Inflammatory macrophage treated with lipopolysaccharide for 1 hour (primary cell): ENCODE results near the gene IQSEC3.
"Not testable (repeated sequence)": the region's sequence is repeated elsewhere in the genome, so short reads cannot be mapped to it uniquely, and the experiment has no call there.

Source experiments
- DNase-seq, 2 donors: peaks; one replicate each; pipeline ENCODE4 v3.0.0-alpha.2; 2020 to 2022

Gene IQSEC3

GRCh38 chr12:52902-53734 is 13.4 kb upstream of the IQSEC3 start:
- DNase-seq, result not testable (repeated sequence)

- no peak for DNase-seq
Measured at GRCh38 chr12:53735-54730, 12.5 kb upstream of the IQSEC3 start.

- no peak for DNase-seq
Measured at GRCh38 chr12:54750-55535, 11.6 kb upstream of the IQSEC3 start.

- no peak for DNase-seq
Measured at GRCh38 chr12:56683-57346, 9.8 kb upstream of the IQSEC3 start.

DNA sequence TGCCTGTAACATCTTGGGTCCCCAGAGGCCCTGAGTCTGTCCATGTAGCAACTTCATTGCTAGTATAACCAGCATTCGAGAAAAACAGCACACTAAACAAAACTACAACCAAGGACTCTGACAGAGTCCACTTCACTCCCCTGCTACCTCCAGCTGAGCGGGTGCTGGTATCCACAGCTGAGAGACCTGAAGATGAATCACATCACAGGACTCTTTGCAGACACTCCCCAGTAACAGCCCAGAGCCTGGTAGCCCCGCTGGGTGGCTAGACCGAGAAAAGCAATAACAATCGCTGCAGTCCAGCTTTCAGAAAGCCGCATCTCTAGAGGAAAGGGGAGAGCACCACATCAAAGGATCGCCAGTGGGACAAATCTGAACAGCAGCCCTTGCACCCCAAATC is 9.0 kb upstream of the IQSEC3 start:
- no peak for DNase-seq

DNA sequence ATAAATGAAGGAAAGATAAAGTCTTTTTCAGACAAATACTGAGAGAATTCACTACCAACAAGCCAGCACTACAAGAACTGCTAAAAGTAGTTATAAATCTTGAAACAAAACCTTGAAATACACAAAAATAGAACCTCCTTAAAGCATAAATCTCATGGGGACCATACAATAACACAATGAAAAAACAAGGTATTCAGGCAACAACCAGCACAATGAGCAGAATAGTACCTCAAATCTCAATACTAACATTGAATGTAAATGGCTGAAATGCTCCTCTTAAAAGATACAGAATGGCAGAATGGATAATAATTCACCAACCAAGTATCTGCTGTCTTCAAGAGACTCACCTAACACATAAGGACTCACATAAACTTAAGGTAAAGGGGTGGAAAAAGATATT is 7.7 kb upstream of the IQSEC3 start:
- DNase-seq, result no peak

DNA sequence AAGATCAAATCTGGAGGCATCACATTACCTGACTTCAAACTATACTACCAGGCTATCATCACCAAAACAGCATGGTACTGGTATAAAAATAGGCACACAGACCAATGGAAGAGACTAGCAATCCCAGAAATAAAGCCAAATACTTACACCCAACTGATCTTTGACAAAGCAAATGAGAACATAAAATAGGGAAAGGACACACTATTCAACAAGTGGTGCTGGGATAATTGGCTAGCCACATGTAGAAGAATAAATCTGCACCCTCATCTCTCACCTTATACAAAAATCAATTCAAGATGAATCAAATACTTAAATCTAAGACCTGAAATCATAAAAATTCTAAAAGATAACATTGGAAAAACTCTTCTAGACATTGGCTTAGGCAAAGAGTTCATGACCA is 4.7 kb upstream of the IQSEC3 start:
- not testable (repeated sequence) for DNase-seq

DNA sequence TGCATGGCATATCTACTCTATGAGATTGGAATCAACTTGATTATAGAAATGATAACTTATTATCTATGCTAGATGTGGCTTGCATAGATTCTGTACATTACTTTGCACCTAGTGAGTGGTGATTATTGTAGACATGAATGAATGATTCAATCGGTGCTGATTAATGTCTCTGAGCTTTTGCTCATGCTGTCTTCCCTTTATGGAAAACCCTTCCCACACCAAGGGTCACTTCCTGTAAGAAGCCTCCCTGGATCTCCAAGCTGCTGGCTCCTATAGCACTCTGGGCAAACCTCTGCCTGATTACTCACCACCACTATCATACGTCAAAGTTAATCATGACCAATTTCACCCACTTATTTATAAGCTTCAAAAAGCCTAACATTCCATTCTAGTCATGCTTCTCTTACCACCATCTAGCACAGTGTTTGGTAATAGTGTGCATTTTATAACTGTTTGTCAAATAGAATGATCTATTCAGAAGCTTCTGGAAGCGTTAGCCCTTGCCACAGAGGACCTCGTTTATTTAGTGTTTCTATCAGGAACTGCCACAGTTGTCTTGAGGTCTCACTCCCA is 990 bp upstream of the IQSEC3 start:
- peak; percentile 27 to 33 for DNase-seq

DNA sequence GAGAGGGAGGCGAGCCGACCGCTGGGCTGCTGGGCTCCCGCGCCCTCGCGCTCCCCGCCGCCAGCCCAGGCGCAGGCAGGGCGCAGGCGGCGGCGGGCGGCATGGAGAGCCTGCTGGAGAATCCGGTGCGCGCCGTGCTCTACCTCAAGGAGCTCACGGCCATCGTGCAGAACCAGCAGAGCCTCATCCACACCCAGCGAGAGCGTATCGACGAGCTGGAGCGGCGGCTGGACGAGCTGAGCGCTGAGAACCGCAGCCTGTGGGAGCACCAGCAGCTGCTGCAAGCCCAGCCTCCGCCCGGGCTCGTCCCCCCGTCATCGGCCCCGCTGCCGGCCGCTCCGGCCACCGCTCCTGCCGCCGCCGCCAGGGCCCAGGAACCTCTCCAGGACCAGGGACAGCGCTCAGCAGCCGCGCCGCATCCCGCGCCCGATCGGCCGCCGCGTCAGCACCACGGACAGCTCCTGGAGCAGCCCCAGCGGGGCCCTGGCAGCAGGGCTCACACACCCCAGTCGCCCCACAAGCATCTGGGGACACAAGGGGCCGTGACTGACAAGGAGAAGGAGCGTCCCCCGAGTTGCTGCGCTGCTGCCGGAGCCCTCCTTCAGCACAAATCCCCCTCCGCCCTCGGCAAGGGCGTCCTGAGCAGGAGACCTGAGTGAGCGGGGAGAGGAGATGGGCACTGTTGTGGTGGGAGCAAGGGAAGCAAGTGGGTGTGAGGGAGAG is 376 bp downstream of the IQSEC3 start:
- not testable (repeated sequence) for DNase-seq

- DNase-seq, result not testable (repeated sequence)
Measured at GRCh38 chr12:69677-70076, 3.1 kb downstream of the IQSEC3 start.

DNA sequence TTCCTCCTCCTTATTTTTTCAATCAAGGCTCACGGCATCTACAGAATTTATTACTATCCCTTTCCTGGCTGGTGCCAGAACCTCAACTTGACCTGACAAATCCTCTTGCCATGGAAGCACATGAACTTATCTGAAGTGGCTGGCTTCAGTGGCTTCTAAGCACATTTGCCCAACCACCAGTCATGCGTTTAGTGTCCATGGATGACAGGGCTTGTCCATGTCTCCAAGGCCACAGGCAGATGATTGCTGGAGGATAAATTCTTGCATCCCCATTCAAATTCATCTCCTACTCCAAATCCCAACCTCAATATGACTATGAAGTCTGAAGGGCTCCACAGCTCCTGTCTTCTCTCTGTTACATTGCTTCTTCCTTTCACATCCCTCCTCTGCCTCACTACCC is 4.0 kb downstream of the IQSEC3 start:
- not testable (repeated sequence) for DNase-seq

DNA sequence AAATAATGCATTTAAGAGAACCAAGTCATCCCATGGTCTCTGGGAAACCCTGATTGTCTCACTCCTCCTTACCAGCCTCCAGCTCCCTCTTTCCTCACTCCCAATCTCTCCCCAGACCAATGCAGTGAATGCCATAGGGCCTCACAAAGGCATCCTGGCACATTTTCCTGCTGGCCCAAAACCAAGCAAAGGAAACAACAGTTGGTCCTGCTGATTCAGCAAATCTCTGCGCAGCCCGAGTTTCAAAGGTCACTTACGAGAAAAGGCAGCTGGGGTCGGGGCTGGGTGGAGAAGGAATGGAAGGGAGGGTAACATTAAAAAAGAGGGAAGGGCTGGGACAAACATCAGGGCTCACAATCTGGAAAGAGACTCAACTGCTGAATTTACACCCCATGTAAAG is 5.5 kb downstream of the IQSEC3 start:
- DNase-seq, result not testable (repeated sequence)

- DNase-seq, result not testable (repeated sequence)
Measured at GRCh38 chr12:74420-75190, 8.0 kb downstream of the IQSEC3 start.

DNA sequence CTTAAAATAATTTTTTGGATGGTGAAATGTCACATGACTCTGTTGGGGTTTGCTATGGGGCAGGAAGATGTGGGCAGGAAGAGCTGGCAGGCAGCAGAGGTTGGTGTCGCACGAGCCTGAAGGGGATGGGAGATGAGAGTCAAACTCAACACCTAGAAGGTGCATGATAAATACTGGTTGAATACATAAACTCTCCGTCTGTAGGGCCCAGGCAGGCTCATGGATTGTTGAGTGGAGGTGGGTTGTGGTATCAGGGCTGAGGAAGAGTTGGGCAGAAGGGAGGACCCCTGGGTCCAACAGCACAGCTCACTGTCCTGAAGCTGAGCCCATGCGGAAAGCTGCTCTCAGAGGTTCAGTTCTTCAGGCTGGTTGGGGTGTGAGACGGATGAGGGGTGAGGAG is 9.0 kb downstream of the IQSEC3 start:
- not testable (repeated sequence) for DNase-seq

GRCh38 chr12:76102-76501 is 9.5 kb downstream of the IQSEC3 start:
- not testable (repeated sequence) for DNase-seq

DNA sequence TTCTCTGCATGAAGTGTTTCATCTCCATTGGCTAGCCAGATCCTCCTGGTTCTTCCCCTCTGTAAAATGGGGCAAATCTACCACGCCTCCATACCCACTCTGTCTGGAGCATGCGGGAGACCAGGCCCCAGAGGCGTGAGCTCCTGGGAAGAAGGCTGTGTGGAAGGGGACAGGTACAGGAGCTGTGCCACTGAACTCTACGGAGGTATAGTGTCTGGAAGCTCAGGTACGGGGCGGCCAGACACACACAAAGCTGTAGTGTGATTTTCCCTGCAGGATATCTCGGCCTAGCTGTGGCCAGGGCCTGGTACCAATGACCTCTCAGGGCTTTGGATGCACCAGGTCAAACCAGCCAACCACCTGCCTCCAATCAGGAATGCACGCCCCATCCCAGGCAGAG is 10.0 kb downstream of the IQSEC3 start:
- not testable (repeated sequence) for DNase-seq

GRCh38 chr12:77101-77719 is 10.6 kb downstream of the IQSEC3 start:
- DNase-seq, result not testable (repeated sequence)

- DNase-seq, result peak in 1 of 2 donors; percentile 11
Measured at GRCh38 chr12:77769-78383, 11.3 kb downstream of the IQSEC3 start.

GRCh38 chr12:78981-79380 is 12.4 kb downstream of the IQSEC3 start:
- DNase-seq, result no peak
